ENCODE measurements around the gene ABCA7. TPM values are rescaled to one million over a fixed set of nuclear protein-coding genes. Genes with fewer than 3 reads are reported as not detected.

Gene ABCA7
- total and polyA plus RNA-seq, 2 of the 13 experiments (the other 11 are each of a cell fraction or from before 2014, with no cell fraction given): 4.4 to 32.4 TPM

DNA sequence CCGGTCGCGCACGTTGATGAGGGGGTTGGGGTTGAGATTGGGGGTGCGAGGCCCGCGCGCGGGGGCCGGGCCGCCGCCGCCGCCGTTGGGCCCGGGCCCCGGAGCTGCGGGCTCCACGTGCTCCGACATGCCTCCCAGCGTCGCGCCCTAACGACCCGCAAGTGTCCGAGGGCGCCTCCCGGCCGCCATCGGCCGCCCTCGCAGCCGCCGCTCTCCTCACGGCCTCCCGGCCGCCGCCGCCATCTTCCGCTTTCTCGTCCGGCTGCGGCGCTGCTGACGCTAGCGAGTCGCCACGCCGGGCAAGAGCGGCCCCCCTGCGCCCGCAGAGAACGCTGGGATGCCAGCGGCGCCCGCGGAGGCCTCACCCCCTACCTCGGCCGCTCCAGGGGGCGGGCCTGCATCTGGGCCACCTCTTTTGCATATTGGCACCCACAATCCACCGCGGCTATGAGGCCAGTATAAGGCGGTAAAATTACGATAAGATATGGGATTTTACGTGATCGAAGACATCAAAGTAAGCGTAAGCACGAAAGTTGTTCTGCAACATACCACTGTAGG lies 19.0 kb upstream of the ABCA7 start, which contains the start of gene TMEM259 (continued):
- TF ChIP-seq ZNF451 (CRISPR knock-in tag; IDR thresholded peaks at IDR 0.05): no peak
- peak; percentile 36 for TF ChIP-seq GABPA (IDR thresholded peaks at IDR 0.05; ENCODE audit: low read depth, low read length)
- TF ChIP-seq GABPA (CRISPR knock-in tag; IDR thresholded peaks at IDR 0.05; ENCODE audit: low read depth): no peak
- TF ChIP-seq ZBTB34 (CRISPR knock-in tag; IDR thresholded peaks at IDR 0.05): 0 out of 2 replicates have a peak, but pooled peaks have one; percentile 57
- TF ChIP-seq ZNF780A (CRISPR knock-in tag; IDR thresholded peaks at IDR 0.05): no peak
- no peak; the same call in 1 of the 2 replicates for TF ChIP-seq ZNF772 (CRISPR knock-in tag; IDR thresholded peaks at IDR 0.05)
- TF ChIP-seq ZNF629 (CRISPR knock-in tag; conservative IDR thresholded peaks at IDR 0.05): no peak
- no peak for TF ChIP-seq LBX2 (CRISPR knock-in tag; IDR thresholded peaks at IDR 0.05; ENCODE audit: borderline replicate concordance)
- no peak for TF ChIP-seq HDAC6 (IDR thresholded peaks at IDR 0.05; ENCODE audit: low read depth, low read length)
- peak; percentile 75; the same call in 1 of the 2 replicates for TF ChIP-seq NR2C2 (CRISPR knock-in tag; IDR thresholded peaks at IDR 0.05; ENCODE audit: borderline replicate concordance)
- TF ChIP-seq ZNF724P (CRISPR knock-in tag; IDR thresholded peaks at IDR 0.05; ENCODE audit: borderline replicate concordance): no peak; the same call in 1 of the 2 replicates
- TF ChIP-seq NKX3-1 (CRISPR knock-in tag; IDR thresholded peaks at IDR 0.05): no peak
- peak; percentile 85 for TF ChIP-seq POLR2G (IDR thresholded peaks at IDR 0.05; ENCODE audit: low read depth, low read length)
- TF ChIP-seq ATF7-NPFF (CRISPR knock-in tag; IDR thresholded peaks at IDR 0.05; ENCODE audit: low read depth): no peak; the same call in 1 of the 2 replicates
- TF ChIP-seq ZNF605 (CRISPR knock-in tag; IDR thresholded peaks at IDR 0.05): no peak
- no peak for TF ChIP-seq ZNF549 (CRISPR knock-in tag; IDR thresholded peaks at IDR 0.05)
- no peak for TF ChIP-seq TCF7 (IDR thresholded peaks at IDR 0.05; ENCODE audit: low read depth)
- TF ChIP-seq ZNF24 (IDR thresholded peaks at IDR 0.05): no peak
- no peak for TF ChIP-seq SMAD3 (CRISPR knock-in tag; IDR thresholded peaks at IDR 0.05)
- TF ChIP-seq ZC3H13 (CRISPR knock-in tag; IDR thresholded peaks at IDR 0.05): no peak
- TF ChIP-seq, protein P1, sequence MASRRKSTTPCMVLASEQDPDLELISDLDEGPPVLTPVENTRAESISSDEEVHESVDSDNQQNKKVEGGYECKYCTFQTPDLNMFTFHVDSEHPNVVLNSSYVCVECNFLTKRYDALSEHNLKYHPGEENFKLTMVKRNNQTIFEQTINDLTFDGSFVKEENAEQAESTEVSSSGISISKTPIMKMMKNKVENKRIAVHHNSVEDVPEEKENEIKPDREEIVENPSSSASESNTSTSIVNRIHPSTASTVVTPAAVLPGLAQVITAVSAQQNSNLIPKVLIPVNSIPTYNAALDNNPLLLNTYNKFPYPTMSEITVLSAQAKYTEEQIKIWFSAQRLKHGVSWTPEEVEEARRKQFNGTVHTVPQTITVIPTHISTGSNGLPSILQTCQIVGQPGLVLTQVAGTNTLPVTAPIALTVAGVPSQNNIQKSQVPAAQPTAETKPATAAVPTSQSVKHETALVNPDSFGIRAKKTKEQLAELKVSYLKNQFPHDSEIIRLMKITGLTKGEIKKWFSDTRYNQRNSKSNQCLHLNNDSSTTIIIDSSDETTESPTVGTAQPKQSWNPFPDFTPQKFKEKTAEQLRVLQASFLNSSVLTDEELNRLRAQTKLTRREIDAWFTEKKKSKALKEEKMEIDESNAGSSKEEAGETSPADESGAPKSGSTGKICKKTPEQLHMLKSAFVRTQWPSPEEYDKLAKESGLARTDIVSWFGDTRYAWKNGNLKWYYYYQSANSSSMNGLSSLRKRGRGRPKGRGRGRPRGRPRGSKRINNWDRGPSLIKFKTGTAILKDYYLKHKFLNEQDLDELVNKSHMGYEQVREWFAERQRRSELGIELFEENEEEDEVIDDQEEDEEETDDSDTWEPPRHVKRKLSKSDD (CRISPR knock-in tag; IDR thresholded peaks at IDR 0.05; ENCODE audit: low read depth): no peak
- no peak for TF ChIP-seq MZF1 (CRISPR knock-in tag; IDR thresholded peaks at IDR 0.05; ENCODE audit: borderline replicate concordance)
- peak; percentile 45 for TF ChIP-seq TFAP4 (IDR thresholded peaks at IDR 0.05; ENCODE audit: borderline replicate concordance, low read depth)
- no peak for TF ChIP-seq ZNF468 (CRISPR knock-in tag; IDR thresholded peaks at IDR 0.05)
- no peak for TF ChIP-seq BORCS8-MEF2B (CRISPR knock-in tag; IDR thresholded peaks at IDR 0.05)
- no peak for TF ChIP-seq ATRX (CRISPR knock-in tag; IDR thresholded peaks at IDR 0.05; ENCODE audit: borderline replicate concordance)
- TF ChIP-seq SUZ12 (IDR thresholded peaks at IDR 0.05; ENCODE audit: low read depth, low read length): peak; percentile 85
- peak; percentile 39 for TF ChIP-seq HNRNPK (IDR thresholded peaks at IDR 0.05; ENCODE audit: low read depth, low read length, poor library complexity, severe bottlenecking)

All from HepG2 (cell line).